ACC112 (cell line): Measurements from ENCODE around the gene GLT8D1.
A peak's percentile ranks its signal among the peaks of the same experiment; 100 is the strongest.

ENCODE experiments used
- H2AFZ ChIP-seq: fragments of 200-600 bp; sonication (generic); one replicate; pipeline ENCODE4 v1.6.0; 2017; ENCODE audit warnings: antibody characterized with exemption, low read length; ENCODE audit not compliant: unreplicated experiment
- H3K27ac ChIP-seq: fragments of 200-600 bp; sonication (generic); 2 replicates; pipeline ENCODE4 v1.5.1; 2014; ENCODE audit warnings: low read depth, mild to moderate bottlenecking, antibody characterized with exemption, low read length, moderate library complexity
- H3K27me3 ChIP-seq: fragments of 200-600 bp; sonication (generic); 2 replicates; pipeline ENCODE4 v1.6.1; 2014; ENCODE audit warnings: mild to moderate bottlenecking, antibody characterized with exemption, low read length, moderate library complexity, mixed read lengths; ENCODE audit not compliant: insufficient read depth
- H3K36me3 ChIP-seq: fragments of 200-600 bp; sonication (generic); 2 replicates; pipeline ENCODE4 v1.6.1; 2016; ENCODE audit warnings: mild to moderate bottlenecking, antibody characterized with exemption, low read length, moderate library complexity, mixed read lengths; ENCODE audit not compliant: insufficient read depth
- H3K4me1 ChIP-seq: fragments of 200-600 bp; sonication (generic); one replicate; pipeline ENCODE4 v1.6.1; 2016; ENCODE audit warnings: low read length, mixed read lengths; ENCODE audit not compliant: insufficient read depth, unreplicated experiment, control insufficient read depth
- H3K4me3 ChIP-seq: fragments of 200-600 bp; sonication (generic); 2 replicates; pipeline ENCODE4 v1.5.1; 2014; ENCODE audit warnings: mild to moderate bottlenecking, low read depth, low read length
- H3K79me2 ChIP-seq: fragments of 200-600 bp; sonication (generic); one replicate; pipeline ENCODE4 v1.6.0; 2016; ENCODE audit warnings: low read length; ENCODE audit not compliant: control insufficient read depth, unreplicated experiment, insufficient read depth

The GLT8D1 gene

GRCh38 chr3:52694528-52695189 is 10.9 kb downstream of the GLT8D1 start:
- H2AFZ ChIP-seq = no peak overlapping the region
- H3K79me2 ChIP-seq = peaks cover 19% of the 10 kb centered on the region
- no peaks in the 10 kb centered on the region for H3K27me3 ChIP-seq
- H3K4me3 ChIP-seq = no peak overlapping the region
- peak overlapping the region; percentile 13; the same call in 1 of the 2 replicates for H3K27ac ChIP-seq
- peaks cover 5% of the 10 kb centered on the region for H3K4me1 ChIP-seq
- peaks cover 52% of the 10 kb centered on the region for H3K36me3 ChIP-seq

DNA sequence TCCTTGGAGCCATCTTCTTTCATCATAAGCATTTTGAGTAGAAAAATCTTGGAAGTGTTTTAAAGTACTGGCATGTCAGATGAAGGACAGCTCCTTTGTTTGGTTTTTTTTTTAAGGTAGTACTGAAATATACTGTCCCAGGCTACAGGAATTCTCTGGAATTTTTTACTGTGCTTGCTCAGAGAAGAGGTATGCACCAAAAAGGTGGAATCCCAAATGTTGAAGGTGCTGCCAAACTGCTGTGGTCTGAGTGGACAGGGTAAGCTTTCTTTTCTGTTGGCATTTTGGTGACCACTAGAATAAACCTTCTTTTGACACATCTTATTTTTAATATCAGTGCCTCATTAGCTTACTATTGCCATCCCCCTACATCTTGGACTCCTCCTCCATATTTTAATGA is 12.5 kb downstream of the GLT8D1 start:
- Histone ChIP-seq H3K4me1 (peaks cover 15% of the 10 kb centered on the region), H3K27me3 (no peaks in the 10 kb centered on the region), H3K36me3 (peaks cover 67% of the 10 kb centered on the region), H3K27ac (no peak overlapping the region), H2AFZ (no peak overlapping the region), H3K4me3 (no peak overlapping the region), H3K79me2 (peaks cover 31% of the 10 kb centered on the region)

DNA sequence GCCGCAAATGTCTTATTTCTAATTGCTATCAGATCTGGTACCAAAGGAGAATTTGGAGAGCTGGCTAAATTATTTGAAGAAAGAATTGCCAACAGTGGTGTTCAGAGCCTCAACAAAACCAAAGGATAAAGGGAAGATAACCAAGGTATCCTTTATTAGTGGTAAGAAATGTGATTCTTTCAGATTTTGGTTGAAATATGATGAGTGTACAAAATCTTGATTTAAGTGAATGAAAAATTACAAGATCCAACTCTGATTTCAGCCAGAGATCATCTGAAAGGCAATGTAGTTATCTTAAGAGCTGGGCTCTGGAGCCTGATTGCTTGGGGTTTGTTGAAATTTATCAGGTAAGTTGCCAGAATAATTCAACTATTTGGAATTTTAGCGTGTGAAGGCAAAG is 15.0 kb downstream of the GLT8D1 start:
- H3K4me1 ChIP-seq = peaks cover 21% of the 10 kb centered on the region
- H2AFZ ChIP-seq = no peak overlapping the region
- no peak overlapping the region for H3K4me3 ChIP-seq
- peaks cover 53% of the 10 kb centered on the region for H3K79me2 ChIP-seq
- peaks cover 71% of the 10 kb centered on the region for H3K36me3 ChIP-seq
- no peak overlapping the region for H3K27ac ChIP-seq
- no peaks in the 10 kb centered on the region for H3K27me3 ChIP-seq

DNA sequence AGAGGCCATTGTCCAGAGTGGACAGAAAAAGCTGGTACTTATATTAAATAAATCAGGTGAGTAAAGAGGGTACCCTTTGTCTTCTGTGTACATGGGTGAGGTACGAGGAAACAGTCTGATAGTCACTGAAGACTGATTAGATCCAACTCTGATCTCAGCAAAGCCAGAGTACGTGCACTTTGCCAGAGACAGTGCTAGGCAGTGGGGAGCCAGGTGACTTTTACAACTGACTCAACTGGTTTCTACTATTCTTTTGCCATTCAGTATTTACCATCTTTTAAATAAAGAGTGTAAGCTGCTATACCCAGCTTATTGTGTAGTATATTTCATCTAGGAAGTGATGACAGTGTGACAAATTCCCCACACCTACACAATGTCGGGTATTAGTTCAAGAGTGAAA is 16.4 kb downstream of the GLT8D1 start:
- Histone ChIP-seq H3K4me3 (no peak overlapping the region), H3K79me2 (peaks cover 66% of the 10 kb centered on the region), H3K27ac (peak overlapping the region; percentile 23; the same call in 1 of the 2 replicates)

DNA sequence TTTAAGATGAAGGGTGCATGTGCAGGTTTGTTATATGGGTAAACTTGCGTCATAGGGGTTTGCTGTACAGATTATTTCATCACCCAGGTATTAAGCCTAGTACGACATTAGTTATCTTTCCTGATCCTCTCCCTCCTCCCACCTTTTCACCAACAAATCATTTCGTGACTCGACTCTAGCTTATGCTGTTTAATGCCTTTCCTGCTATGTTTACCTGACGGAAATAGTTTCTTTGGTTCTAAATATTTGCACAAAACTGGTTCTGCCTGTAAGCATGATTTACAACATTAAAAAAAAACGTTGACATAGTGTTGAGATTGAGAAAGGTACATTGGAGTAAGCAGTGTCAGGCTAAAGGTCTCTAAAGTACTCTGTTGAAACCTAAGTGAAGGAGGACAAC is 17.3 kb downstream of the GLT8D1 start:
- peak overlapping the region; percentile 80 for H3K4me3 ChIP-seq
- peaks cover 31% of the 10 kb centered on the region for H3K4me1 ChIP-seq
- peak overlapping the region; percentile 23; the same call in 1 of the 2 replicates for H3K27ac ChIP-seq
- no peaks in the 10 kb centered on the region for H3K27me3 ChIP-seq
- H3K36me3 ChIP-seq = peaks cover 51% of the 10 kb centered on the region
- H2AFZ ChIP-seq = no peak overlapping the region
- peaks cover 75% of the 10 kb centered on the region for H3K79me2 ChIP-seq

More for the DNA sequence above, 16.4 kb downstream of the GLT8D1 start:
- Histone ChIP-seq H3K36me3 (peaks cover 59% of the 10 kb centered on the region), H3K27me3 (no peaks in the 10 kb centered on the region), H2AFZ (no peak overlapping the region), H3K4me1 (peaks cover 26% of the 10 kb centered on the region)

GRCh38 chr3:52685709-52686691 is 19.6 kb downstream of the GLT8D1 start, which contains the start of the genes GNL3 and PBRM1:
GNL3 (plus strand) TSS chr3:52686032; CDS start chr3:52686093, 61 bp downstream.
PBRM1 (minus strand) TSS chr3:52685913.
- Histone ChIP-seq H2AFZ (no peak within 1 kb of the TSS), H3K79me2 (peaks cover 91% of the 10 kb centered on the region), H3K27me3 (no peaks in the 10 kb centered on the region), H3K36me3 (peaks cover 44% of the 10 kb centered on the region), H3K4me1 (peaks cover 49% of the 10 kb centered on the region), H3K4me3 (peak within 1 kb of the TSS; percentile 80), H3K27ac (peak within 1 kb of the TSS; percentile 87)

DNA sequence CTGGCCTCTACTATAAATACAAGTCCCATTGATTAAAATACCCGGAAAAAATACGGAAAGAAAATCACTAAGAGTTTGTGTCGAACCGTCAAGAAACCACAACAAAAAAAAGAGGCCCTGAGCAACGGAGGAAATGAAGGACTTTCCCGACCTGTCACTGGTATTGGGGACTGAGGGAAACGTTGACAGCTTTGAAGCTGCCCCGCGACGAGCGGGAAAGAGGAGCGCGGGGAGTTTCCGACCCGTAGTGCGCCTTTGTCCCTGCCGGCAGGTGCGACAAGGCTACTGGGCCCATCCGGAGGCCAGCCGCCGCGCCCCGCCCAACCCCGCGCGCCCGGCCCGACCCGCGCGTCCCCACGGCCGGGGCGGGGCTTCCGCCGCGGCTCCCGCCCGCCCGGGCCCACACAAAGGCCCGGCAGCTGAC is 20.3 kb downstream of the GLT8D1 start:
- Histone ChIP-seq H3K27ac (peak overlapping the region; percentile 87), H3K36me3 (peaks cover 40% of the 10 kb centered on the region), H3K4me1 (peaks cover 53% of the 10 kb centered on the region), H3K4me3 (peak overlapping the region; percentile 80), H3K27me3 (no peaks in the 10 kb centered on the region), H3K79me2 (peaks cover 90% of the 10 kb centered on the region), H2AFZ (no peak overlapping the region)

GRCh38 chr3:52684184-52684583 is 21.4 kb downstream of the GLT8D1 start:
- Histone ChIP-seq H3K4me3 (peak overlapping the region; percentile 80), H3K79me2 (peaks cover 91% of the 10 kb centered on the region), H3K4me1 (peaks cover 62% of the 10 kb centered on the region), H3K27me3 (no peaks in the 10 kb centered on the region), H3K27ac (peak overlapping the region; percentile 78), H2AFZ (no peak overlapping the region), H3K36me3 (peaks cover 37% of the 10 kb centered on the region)

GRCh38 chr3:52683611-52684010 is 22.0 kb downstream of the GLT8D1 start:
- Histone ChIP-seq H3K4me1 (peaks cover 62% of the 10 kb centered on the region), H3K27me3 (no peaks in the 10 kb centered on the region), H3K79me2 (peaks cover 91% of the 10 kb centered on the region), H3K36me3 (peaks cover 37% of the 10 kb centered on the region), H2AFZ (no peak overlapping the region), H3K27ac (peak overlapping the region; percentile 78), H3K4me3 (no peak overlapping the region; the same call in 1 of the 2 replicates)

DNA sequence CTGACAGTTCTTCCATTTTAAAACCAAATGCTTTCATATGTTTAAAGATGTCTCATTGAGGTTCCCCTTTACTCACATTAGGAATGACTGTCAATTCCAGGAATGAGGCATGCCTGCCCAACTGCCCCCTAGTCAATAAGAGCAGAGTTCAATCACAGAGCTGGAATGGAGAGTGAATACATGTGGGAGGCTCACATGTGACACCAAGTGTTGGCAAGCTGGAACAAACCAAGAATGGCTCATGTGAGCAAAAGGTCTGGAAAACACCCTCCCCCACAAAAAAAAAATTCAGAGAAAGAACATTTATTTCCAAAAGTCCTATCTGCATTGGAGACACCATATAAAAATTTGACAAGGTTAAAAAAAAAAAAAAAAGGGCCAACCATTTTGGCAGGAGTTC is 23.6 kb downstream of the GLT8D1 start:
- no peak overlapping the region for H2AFZ ChIP-seq

More for the DNA sequence above, 23.6 kb downstream of the GLT8D1 start:
- peaks cover 30% of the 10 kb centered on the region for H3K36me3 ChIP-seq
- no peaks in the 10 kb centered on the region for H3K27me3 ChIP-seq
- H3K79me2 ChIP-seq = peaks cover 75% of the 10 kb centered on the region
- H3K27ac ChIP-seq = peak overlapping the region; percentile 79
- H3K4me3 ChIP-seq = peak overlapping the region; percentile 23; the same call in 1 of the 2 replicates
- H3K4me1 ChIP-seq = peaks cover 46% of the 10 kb centered on the region
